Measurements from ENCODE around the gene HDAC4. TPM values are rescaled to one million over a fixed set of nuclear protein-coding genes. Genes with fewer than 3 reads are reported as not detected.

HDAC4 gene
- total and polyA plus RNA-seq, 2 of the 8 experiments (the other 6 are each of a cell fraction or from before 2014, with no cell fraction given) = 15.4 to 31.5 TPM

DNA sequence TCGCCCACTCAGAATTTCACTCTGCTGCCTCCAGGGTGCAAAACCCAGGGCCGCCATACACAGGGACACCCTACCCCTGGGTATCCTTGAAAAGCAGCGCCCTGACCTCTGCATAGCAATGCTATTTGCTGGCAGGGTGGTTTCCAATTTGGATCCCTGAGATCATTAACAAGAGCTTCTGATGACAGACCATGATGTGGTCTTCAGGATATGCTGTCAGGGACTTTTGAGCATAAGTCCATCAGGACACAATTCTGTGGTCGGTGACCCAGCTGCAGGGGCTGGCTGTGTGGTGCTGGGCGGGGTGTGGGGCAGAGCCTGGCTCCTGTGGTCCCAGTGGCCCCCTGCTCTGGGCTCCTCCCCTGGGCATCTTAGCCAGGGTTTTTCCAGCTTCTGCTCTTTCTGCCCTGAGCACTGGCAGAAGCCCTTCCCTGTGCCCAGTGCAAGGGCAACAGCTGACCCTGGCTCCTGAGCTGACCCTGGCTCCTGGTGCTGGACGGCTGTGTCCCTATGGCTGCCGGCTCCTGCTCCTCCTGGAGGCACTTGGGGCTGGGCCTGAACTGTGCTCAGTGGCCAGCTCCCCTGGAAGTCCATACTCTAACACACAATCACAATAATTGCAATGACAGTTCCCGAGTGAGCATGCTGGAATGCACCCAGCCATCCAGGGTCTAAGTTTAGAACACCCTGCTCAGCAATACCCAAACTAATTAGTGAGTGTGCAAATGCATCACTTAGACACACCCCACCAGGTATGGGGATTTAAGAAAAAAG is 271.5 kb downstream of the HDAC4 start:
- no peak overlapping the region for H3K4me2 ChIP-seq (ENCODE audit: insufficient read depth in 1 of 2, low read depth in 2 of 2, low read length in 2 of 2)

More for the DNA sequence above, 271.5 kb downstream of the HDAC4 start:
- Histone ChIP-seq H3K23ac (ENCODE audit: insufficient read length) (no peak overlapping the region), H3K79me1 (ENCODE audit: low read depth, low read length) (no peaks in the 10 kb centered on the region; the same call in 1 of the 2 replicates), H3K79me2 (ENCODE audit: control insufficient read depth in 1 of 2, insufficient read depth in 2 of 2, low read length in 2 of 2) (no peaks in the 10 kb centered on the region), H2BK5ac (ENCODE audit: low read depth, low read length) (no peak overlapping the region), H3K9ac (replicated peaks in 1 of 4; ENCODE audit: extremely low read depth in 1 of 4, low read depth in 3 of 4, low read length in 3 of 4) (no peak overlapping the region), H3K36me3 (ENCODE audit: control insufficient read depth in 2 of 4, insufficient read depth in 4 of 4, low read length in 3 of 4) (peaks cover 11 to 30% (median 24%) of the 10 kb centered on the region in 4 experiments), H3K14ac (ENCODE audit: insufficient read length) (no peak overlapping the region), H3K23me2 (ENCODE audit: low read depth, low read length) (no peaks in the 10 kb centered on the region), H3K27me3 (replicated peaks in 1 of 4; ENCODE audit: control insufficient read depth in 3 of 4, extremely low read depth in 1 of 4, insufficient read depth in 3 of 4, low read length in 3 of 4) (no peaks in the 10 kb centered on the region), H3K9me3 (ENCODE audit: insufficient read depth in 2 of 2, low read depth in 1 of 2, low read length in 1 of 2) (peaks cover 0 to 6% of the 10 kb centered on the region in 2 experiments; a peak in 1 of 4 replicates), H4K5ac (ENCODE audit: insufficient read length, low read depth, low read length) (no peak overlapping the region), H2AK5ac (ENCODE audit: low read depth, low read length) (no peak overlapping the region), H3K56ac (replicated peaks; ENCODE audit: insufficient read length, low read depth, low read length) (no peak overlapping the region), H3K18ac (ENCODE audit: extremely low read depth, low read length) (no peak overlapping the region), H2AFZ (ENCODE audit: low read length) (no peak overlapping the region), H4K91ac (replicated peaks; ENCODE audit: insufficient read length, low read length) (no peak overlapping the region), H3K4me1 (replicated peaks in 1 of 4; ENCODE audit: control insufficient read depth in 3 of 4, insufficient read depth in 4 of 4, low read length in 3 of 4) (no peaks in the 10 kb centered on the region), H2BK120ac (replicated peaks; ENCODE audit: low read depth, low read length) (no peak overlapping the region), H2BK20ac (ENCODE audit: low read length) (no peak overlapping the region), H2BK12ac (ENCODE audit: low read depth, low read length) (no peak overlapping the region), H3K27ac (ENCODE audit: low read depth, low read length) (no peak overlapping the region), H3K4me3 (ENCODE audit: extremely low read depth in 1 of 4, insufficient read depth in 2 of 4, low read depth in 3 of 4, low read length in 4 of 4) (no peak overlapping the region), H3K4ac (replicated peaks; ENCODE audit: insufficient read length, low read depth, low read length) (no peak overlapping the region), H4K8ac (ENCODE audit: extremely low read depth, insufficient read depth, low read length) (no peak overlapping the region), H4K20me1 (replicated peaks in 1 of 2; ENCODE audit: control insufficient read depth in 1 of 2, insufficient read depth in 2 of 2, low read length in 2 of 2) (peaks cover 2 to 6% of the 10 kb centered on the region in 2 experiments), H2BK15ac (ENCODE audit: low read length) (no peak overlapping the region)
- FAIRE-seq = no peak
- CTCF ChIA-PET (ENCODE audit: partially characterized antibody) = interaction anchor here (1.0 to 3.7 kb wide), 5 partner anchors 9 to 23 kb away, joined by 3 to 30 read pairs (median 8); no protein-coding TSS in a partner anchor
- POLR2A ChIA-PET (ENCODE audit: partially characterized antibody) = no interaction called here
- no peak for TF ChIP-seq CTBP2 (IDR thresholded peaks at IDR 0.05; ENCODE audit: borderline replicate concordance, insufficient read depth, insufficient read length, low read length)
- no peak for TF ChIP-seq SIX5 (IDR thresholded peaks at IDR 0.05; ENCODE audit: low read depth, low read length)
- no peak for TF ChIP-seq CHD1 (IDR thresholded peaks at IDR 0.05; ENCODE audit: low read depth, low read length)
- TF ChIP-seq MAFK (IDR thresholded peaks at IDR 0.05; ENCODE audit: low read depth, low read length) = no peak
- TF ChIP-seq CBX8 (IDR thresholded peaks at IDR 0.05; ENCODE audit: borderline replicate concordance, low read depth, low read length) = no peak
- TF ChIP-seq SAP30 (IDR thresholded peaks at IDR 0.05; ENCODE audit: insufficient read depth, insufficient replicate concordance, low read length) = no peak
- no peak for TF ChIP-seq TEAD4 (IDR thresholded peaks at IDR 0.05; ENCODE audit: low read depth, low read length)
- 96% methylated on average over 8 of the region's 8 CpGs; no CpG with 5 or more reads in 1 of the 2 experiments for WGBS, 2 experiments (ENCODE audit: extremely low coverage in 1 of 2, insufficient coverage in 1 of 2, insufficient read length in 1 of 2, insufficient replicate concordance in 2 of 2, low coverage in 1 of 2, low lambda C conversion rate in 2 of 2, missing lambda C conversion rate in 1 of 2)
- DNase-seq (ENCODE audit: low read depth in 1 of 2, low spot score in 2 of 2) = no peak

Data from H1 (cell line).